NOMO-1 treated with DMSO at 0.1 percent for 48 hours (cell line): ENCODE results near the gene TMEM178B.

ENCODE experiments used
- DNase-seq: peaks from one replicate; lab custom pipeline; 2025; ENCODE audit not compliant: unreplicated experiment; lab: John Stamatoyannopoulos, UW

Gene TMEM178B

GRCh38 chr7:141220263-141220880 is 146.5 kb downstream of the TMEM178B start:
- no peak for DNase-seq

- DNase-seq = no peak
Observed at GRCh38 chr7:141221007-141221612, 147.2 kb downstream of the TMEM178B start.

GRCh38 chr7:141225916-141226618 is 152.2 kb downstream of the TMEM178B start:
- DNase-seq = no peak

- no peak for DNase-seq
Observed at GRCh38 chr7:141227454-141227853, 153.6 kb downstream of the TMEM178B start.

- no peak for DNase-seq
Observed at GRCh38 chr7:141228482-141228881, 154.6 kb downstream of the TMEM178B start.

- DNase-seq = no peak
Observed at GRCh38 chr7:141231018-141231792, 157.3 kb downstream of the TMEM178B start.

GRCh38 chr7:141232286-141233051 is 158.6 kb downstream of the TMEM178B start:
- no peak for DNase-seq

GRCh38 chr7:141234335-141235105 is 160.7 kb downstream of the TMEM178B start:
- DNase-seq = no peak

GRCh38 chr7:141235656-141236055 is 161.8 kb downstream of the TMEM178B start:
- DNase-seq = no peak

GRCh38 chr7:141238596-141239243 is 164.9 kb downstream of the TMEM178B start:
- DNase-seq = no peak

- no peak for DNase-seq
Observed at GRCh38 chr7:141239661-141240060, 165.8 kb downstream of the TMEM178B start.

GRCh38 chr7:141242568-141242967 is 168.7 kb downstream of the TMEM178B start:
- DNase-seq = no peak

- DNase-seq = no peak
Observed at GRCh38 chr7:141243368-141243767, 169.5 kb downstream of the TMEM178B start.

GRCh38 chr7:141244435-141244834 is 170.6 kb downstream of the TMEM178B start:
- DNase-seq = no peak

- DNase-seq = no peak
Observed at GRCh38 chr7:141246426-141246825, 172.6 kb downstream of the TMEM178B start.

GRCh38 chr7:141251180-141251579 is 177.3 kb downstream of the TMEM178B start:
- DNase-seq = no peak

GRCh38 chr7:141251957-141252356 is 178.1 kb downstream of the TMEM178B start:
- DNase-seq = no peak

GRCh38 chr7:141257597-141257996 is 183.7 kb downstream of the TMEM178B start:
- no peak for DNase-seq

GRCh38 chr7:141258559-141258958 is 184.7 kb downstream of the TMEM178B start:
- no peak for DNase-seq
